ENCODE results near the gene AP3S2.

DNA sequence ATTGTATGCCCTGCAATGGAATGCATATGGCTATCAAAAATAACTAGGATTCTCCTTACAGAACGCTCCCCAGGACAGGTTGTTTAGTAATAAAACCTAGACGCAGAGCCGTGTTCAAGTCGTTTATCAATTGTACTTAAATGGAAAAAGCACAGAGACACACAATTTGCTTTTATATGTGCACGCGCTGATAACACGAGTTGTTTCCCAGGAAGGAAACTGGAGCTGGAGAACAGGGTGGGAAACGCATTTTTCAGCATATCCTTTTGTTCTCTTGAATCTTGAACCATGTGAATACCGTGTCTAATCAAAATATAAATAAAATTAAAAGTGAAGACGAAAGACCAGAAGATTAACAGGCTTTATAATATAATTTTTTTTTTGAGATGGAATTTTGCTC lies 75.5 kb downstream of the AP3S2 start:
- TF ChIP-seq JUN (CRISPR knock-in tag; IDR thresholded peaks at IDR 0.05) = no peak
- TF ChIP-seq, protein P1, sequence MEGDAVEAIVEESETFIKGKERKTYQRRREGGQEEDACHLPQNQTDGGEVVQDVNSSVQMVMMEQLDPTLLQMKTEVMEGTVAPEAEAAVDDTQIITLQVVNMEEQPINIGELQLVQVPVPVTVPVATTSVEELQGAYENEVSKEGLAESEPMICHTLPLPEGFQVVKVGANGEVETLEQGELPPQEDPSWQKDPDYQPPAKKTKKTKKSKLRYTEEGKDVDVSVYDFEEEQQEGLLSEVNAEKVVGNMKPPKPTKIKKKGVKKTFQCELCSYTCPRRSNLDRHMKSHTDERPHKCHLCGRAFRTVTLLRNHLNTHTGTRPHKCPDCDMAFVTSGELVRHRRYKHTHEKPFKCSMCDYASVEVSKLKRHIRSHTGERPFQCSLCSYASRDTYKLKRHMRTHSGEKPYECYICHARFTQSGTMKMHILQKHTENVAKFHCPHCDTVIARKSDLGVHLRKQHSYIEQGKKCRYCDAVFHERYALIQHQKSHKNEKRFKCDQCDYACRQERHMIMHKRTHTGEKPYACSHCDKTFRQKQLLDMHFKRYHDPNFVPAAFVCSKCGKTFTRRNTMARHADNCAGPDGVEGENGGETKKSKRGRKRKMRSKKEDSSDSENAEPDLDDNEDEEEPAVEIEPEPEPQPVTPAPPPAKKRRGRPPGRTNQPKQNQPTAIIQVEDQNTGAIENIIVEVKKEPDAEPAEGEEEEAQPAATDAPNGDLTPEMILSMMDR (CRISPR knock-in tag; IDR thresholded peaks at IDR 0.05) = no peak
- no peak for TF ChIP-seq MYC (CRISPR knock-in tag; IDR thresholded peaks at IDR 0.05; ENCODE audit: borderline replicate concordance)
- TF ChIP-seq GABPA (IDR thresholded peaks at IDR 0.05; ENCODE audit: low read depth, low read length) = no peak
- TF ChIP-seq GABPA (CRISPR knock-in tag; IDR thresholded peaks at IDR 0.05; ENCODE audit: low read depth) = no peak
- TF ChIP-seq ZNF274 (CRISPR knock-in tag; IDR thresholded peaks at IDR 0.05) = no peak
- no peak for TF ChIP-seq ZNF101 (CRISPR knock-in tag; IDR thresholded peaks at IDR 0.05; ENCODE audit: borderline replicate concordance, low read depth)
- no peak for TF ChIP-seq ZNF891 (CRISPR knock-in tag; IDR thresholded peaks at IDR 0.05)

All from HepG2 (cell line).